ENCODE measurements around the gene CEP162.
"Not testable (repeated sequence)": the region's sequence is repeated elsewhere in the genome, so short reads cannot be mapped to it uniquely, and the experiment has no call there.

The CEP162 gene

GRCh38 chr6:84197708-84198107, 29.7 kb downstream of the CEP162 start:
- TF ChIP-seq CTCF (IDR thresholded peaks at IDR 0.05; ENCODE audit: extremely low read depth, missing control alignments), result no peak
- no peak for DNase-seq (ENCODE audit: low spot score)

DNA sequence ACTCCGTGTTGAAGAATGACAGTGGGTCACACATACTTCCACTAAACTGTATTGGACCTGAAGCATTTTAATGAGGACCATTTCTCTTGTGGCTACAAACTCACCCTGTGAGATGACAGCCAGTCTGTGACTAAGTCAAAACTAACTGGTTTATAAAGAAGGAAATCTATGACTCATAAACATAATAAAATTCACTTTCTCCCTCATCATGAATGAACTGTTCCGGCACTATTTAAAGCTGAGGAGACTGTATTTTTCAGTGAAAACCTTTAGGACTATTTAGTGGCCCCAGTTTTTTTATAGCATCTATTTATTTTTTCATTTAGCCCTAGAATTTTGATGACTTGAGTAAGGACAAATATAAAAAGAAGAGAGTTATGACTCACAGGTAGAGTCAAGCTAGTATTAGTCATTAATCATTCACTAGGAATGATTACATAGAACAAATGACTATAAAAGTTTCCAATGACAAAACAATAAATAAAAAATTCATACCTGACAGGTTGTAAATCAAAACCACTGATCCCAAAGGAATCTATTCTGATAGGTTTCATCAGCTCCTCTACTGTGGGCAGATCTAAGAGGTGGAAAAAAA, 34.2 kb downstream of the CEP162 start:
- DNase-seq (ENCODE audit: low spot score), result no peak
- no peak for TF ChIP-seq CTCF (IDR thresholded peaks at IDR 0.05; ENCODE audit: extremely low read depth, missing control alignments)

DNA sequence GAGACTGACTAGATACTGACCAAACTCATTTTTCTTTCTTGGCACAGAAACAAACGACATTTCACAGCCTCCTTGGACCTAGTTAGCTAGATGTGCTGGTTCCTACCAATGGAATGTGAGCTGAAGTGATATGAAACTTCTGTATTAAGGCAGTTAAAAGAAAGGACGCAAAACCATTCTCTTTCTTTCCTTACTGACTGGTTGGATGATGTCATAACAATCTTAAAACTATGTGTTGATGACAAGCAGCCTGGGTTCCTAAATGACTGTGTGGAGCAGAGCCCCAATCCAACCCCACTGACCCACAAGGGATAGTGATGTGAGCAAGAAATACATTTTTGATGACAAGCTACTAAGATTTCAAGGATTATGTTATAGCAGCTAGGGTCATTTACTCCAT, 35.6 kb downstream of the CEP162 start:
- TF ChIP-seq CTCF (IDR thresholded peaks at IDR 0.05; ENCODE audit: extremely low read depth, missing control alignments), result no peak
- no peak for DNase-seq (ENCODE audit: low spot score)

- DNase-seq (ENCODE audit: low spot score), result not testable (repeated sequence)
Observed at GRCh38 chr6:84189356-84189755, 38.1 kb downstream of the CEP162 start.

DNA sequence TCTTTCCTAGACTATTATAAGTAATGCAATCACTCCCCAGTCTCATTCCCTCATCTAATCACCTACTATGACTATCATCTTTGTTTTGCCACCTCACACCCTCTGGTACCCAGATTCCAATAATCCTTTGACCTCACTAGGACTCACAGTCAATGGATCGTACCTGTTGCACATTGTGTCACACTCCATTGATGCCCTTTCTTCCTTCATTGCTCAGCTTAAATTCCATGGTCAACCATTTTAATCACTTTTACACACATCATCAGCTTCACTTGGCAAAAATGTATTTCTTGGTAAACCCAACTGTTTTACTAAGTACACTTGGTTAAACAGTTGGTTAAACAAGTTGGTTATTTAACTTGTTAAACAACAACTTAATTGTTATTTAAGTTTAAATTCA, 44.0 kb downstream of the CEP162 start:
- no peak for DNase-seq (ENCODE audit: low spot score)
- no peak for TF ChIP-seq CTCF (IDR thresholded peaks at IDR 0.05; ENCODE audit: extremely low read depth, missing control alignments)

DNA sequence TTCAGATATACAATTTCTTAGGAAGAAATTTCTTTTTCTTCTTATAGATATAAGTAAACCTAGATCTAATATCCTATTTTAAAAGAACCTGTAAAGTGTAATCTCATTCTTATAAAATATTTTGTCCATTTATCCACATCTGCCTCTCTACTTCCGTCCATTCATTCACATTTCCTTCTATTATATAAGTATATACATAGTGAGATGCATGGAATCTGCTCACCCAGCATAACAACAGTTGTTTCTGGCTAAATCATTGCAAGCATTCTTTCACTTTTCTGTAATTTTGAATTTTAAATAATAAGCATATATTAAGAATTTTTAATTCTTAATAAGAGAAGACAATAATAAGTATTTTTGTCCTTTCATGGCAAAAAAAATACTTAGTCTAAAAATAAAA, 45.4 kb downstream of the CEP162 start:
- no peak for TF ChIP-seq CTCF (IDR thresholded peaks at IDR 0.05; ENCODE audit: extremely low read depth, missing control alignments)
- DNase-seq (ENCODE audit: low spot score), result no peak

GRCh38 chr6:84177241-84177640, 50.2 kb downstream of the CEP162 start:
- DNase-seq (ENCODE audit: low spot score), result no peak
- TF ChIP-seq CTCF (IDR thresholded peaks at IDR 0.05; ENCODE audit: extremely low read depth, missing control alignments), result no peak

GRCh38 chr6:84172574-84172973, 54.9 kb downstream of the CEP162 start:
- no peak for DNase-seq (ENCODE audit: low spot score)
- TF ChIP-seq CTCF (IDR thresholded peaks at IDR 0.05; ENCODE audit: extremely low read depth, missing control alignments), result no peak

Data from GM20000 (cell line).